GDM1 (cell line): ENCODE data around the gene SYCP2.
"Not testable (repeated sequence)": the region's sequence is repeated elsewhere in the genome, so short reads cannot be mapped to it uniquely, and the experiment has no call there.

Source experiments
- DNase-seq: peaks from one replicate; lab custom pipeline; 2025; lab: John Stamatoyannopoulos, UW

The SYCP2 gene

GRCh38 chr20:59933296-59933848 lies at the start of gene SYCP2:
Gene SYCP2, minus strand, starts transcription at chr20:59933637. Its CDS starts 11,224 bp downstream, at chr20:59922413.
- DNase-seq: peak; percentile 79

- DNase-seq: no peak
Observed at GRCh38 chr20:59983076-59983475, 49.6 kb upstream of the SYCP2 start.

GRCh38 chr20:59977086-59977485 lies 43.6 kb upstream of the SYCP2 start:
- no peak for DNase-seq

GRCh38 chr20:59976156-59976782 lies 42.8 kb upstream of the SYCP2 start:
- DNase-seq: no peak

DNA sequence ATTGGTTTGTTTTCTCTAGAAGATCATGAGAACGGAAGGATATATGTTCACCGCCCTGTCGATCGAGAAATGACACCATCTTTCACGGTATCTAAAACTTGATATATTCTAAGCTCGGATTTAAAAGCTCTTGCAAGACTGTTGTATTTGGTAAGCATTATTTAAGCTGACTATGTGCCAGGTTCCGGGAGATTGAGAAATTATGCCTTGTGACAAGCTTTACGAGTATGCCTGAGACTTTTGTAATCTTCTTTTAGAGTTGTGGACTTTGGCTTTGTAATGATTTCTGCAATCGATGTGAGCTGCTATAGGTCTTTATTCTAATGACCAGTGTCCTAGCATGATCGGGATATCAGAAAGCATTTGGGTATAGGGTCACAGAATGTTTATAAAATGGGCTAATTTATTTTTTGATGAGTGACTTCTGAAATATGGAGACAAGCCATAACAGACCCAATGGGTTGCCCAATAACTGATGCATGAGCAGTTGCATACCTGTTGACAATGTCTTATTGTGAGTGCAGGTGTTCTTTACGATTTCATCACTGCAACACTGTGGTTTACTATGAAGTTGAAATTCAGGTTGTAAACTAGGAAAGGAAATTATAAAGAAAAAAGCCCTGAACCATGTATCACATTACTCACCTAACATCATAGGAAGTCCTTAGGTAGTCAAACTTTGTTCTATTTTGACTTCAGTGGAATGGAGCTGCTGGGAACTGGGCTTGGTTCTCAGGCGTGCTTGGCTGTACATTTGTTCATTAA lies 38.8 kb upstream of the SYCP2 start:
- DNase-seq: no peak

- DNase-seq: no peak
Observed at GRCh38 chr20:59971428-59971827, 38.0 kb upstream of the SYCP2 start.

DNA sequence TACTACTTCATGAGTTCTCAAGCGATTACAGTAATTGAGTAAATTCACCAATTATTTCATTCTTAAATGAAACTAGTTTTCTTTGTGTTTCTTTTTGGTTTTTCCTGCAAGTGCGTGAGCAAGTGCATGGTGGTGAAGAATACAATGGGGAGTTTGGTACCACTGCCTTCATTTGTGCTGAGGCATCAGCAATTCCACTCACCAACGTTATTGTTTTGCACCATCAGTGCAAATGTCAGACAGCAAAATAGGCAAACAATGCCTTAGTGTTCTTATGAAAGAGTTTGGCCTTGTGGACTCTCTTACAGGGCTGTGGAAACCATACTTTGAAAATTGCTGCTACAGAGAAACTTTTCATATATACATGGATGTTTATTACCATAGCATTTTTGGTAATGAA lies 33.0 kb upstream of the SYCP2 start:
- no peak for DNase-seq

DNA sequence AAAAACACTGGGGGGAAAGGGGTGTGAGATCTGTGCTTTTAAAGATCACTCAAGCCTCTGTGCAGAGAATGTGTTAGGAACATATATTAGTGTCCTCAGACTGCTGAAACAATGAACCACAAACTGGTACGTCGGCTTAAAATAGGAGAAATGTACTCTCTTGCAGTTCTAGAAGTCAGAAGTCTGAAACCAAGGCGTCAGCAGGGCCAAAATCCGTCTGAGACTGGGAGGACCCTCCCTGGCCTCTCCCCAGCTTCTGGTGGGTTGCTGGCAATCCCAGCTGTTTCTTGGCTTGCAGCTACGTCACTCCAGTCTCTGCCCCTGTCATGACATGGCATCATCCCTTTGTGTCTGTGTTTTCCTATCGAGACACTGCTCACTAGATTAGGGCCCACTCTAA lies 28.7 kb upstream of the SYCP2 start:
- no peak for DNase-seq

DNA sequence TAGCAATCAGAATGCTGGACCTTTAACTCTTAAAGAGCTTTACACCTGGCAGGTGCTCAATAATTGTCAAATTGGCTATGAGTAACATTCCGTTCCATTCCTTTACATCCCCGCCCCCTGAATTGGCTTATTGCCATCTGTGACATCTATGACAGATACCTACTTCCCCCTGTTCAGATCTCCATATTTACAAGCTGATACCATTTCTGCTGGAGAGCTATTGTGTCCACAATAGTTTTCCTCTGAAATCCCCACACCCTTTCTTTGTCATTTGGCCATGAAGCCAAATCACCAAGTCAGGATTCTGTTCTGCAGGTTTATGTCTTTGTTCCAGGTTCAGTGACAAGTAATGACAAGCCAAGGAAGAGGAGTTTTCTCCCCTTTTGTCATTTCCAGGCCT lies 28.0 kb upstream of the SYCP2 start:
- no peak for DNase-seq

- DNase-seq: no peak
Observed at GRCh38 chr20:59958626-59959025, 25.2 kb upstream of the SYCP2 start.

DNA sequence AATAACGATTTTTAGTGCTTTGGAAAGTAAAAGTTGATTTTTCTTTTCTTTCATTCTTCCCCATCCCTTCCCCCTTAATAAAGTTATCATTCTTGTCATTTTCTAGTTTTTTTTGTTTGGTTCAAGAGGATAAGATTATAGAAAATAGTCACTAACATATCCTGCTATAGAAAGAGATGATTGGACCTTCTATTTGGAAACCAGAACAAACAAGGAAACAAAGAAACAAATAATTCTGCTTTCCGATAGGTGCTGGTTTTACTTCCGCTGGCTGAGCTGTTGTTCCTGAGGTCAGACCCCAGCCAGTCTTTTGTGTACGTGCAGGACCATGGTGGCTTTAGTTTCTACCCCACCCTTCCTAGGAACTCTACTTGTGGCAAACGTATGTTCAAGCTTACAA lies 24.7 kb upstream of the SYCP2 start, which contains the start of gene CDH26:
TSS of gene CDH26 (plus strand) at position 301 of the 400 bp plus-strand sequence. CDS start 304 bp downstream, outside the sequence.
- no peak for DNase-seq

- DNase-seq: not testable (repeated sequence)
Observed at GRCh38 chr20:59957568-59957967, 24.1 kb upstream of the SYCP2 start.

DNA sequence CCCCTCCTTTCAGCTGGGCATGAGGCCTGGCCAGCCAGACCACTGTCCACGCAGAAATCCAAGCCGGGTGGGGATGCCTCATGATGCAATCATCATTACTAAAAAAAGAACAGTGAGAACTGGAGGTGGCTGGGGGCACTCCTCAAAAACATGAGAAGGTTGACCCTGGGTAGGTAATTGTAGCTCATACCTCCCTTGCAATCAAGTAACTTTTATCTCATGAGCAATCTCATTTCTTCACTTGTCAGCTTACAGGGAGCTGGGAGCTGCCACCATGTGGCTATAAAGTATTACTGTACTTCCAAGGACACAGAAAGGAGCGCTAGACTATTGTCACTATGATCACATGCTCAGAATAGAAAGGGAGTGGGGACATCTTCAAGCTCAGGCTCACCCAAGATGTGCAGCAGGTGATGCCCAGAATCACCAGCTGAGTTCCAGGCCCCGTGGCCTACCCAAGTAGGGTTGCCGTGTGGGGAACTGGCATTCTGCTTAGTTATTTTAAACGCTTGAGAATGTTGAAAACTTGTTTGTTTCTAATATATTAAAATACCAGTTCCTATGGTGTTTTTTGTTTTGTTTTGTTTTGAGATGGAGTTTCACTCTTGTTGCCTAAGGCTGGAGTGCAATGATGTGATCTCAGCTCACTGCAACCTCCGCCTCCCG lies 21.8 kb upstream of the SYCP2 start:
- no peak for DNase-seq

DNA sequence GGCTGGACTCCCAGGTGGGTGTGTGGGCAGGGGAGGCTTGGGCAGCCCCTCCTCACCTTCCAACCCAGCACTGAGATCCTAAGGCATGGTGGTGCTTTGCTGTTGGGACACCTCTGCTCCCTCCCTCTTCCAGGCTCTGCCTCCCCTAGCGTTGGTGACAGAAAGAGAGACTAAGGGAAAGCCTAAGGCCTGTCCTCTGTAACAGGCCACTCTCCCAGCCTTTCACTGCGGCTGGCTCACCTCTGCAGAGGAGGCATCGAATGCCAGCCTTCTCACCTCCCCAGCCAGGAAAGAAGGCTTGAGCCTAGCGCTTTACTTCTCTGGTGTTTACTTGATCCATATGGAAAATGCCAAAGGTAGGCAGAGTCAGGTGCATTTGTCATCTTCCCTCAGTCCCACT lies 21.3 kb upstream of the SYCP2 start:
- DNase-seq: no peak

DNA sequence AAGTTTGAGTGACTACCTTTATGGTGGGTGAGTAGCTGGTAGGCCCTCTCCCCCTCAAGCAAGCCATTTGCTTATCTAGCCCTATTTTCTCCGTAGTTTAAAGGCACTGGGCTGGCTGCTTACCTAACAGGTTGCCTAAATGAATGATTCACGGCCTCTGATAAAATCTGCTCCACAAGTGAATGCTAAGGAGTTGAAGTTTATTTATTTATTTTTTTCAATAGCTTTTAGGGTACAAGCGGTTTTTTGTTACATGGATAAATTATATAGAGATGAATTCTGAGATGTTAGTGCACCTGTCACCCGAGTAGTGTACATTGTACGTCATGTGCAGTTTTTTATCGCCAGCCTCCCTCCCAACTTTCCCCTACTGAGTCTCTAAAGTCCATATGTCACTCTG lies 16.5 kb upstream of the SYCP2 start:
- no peak for DNase-seq

DNA sequence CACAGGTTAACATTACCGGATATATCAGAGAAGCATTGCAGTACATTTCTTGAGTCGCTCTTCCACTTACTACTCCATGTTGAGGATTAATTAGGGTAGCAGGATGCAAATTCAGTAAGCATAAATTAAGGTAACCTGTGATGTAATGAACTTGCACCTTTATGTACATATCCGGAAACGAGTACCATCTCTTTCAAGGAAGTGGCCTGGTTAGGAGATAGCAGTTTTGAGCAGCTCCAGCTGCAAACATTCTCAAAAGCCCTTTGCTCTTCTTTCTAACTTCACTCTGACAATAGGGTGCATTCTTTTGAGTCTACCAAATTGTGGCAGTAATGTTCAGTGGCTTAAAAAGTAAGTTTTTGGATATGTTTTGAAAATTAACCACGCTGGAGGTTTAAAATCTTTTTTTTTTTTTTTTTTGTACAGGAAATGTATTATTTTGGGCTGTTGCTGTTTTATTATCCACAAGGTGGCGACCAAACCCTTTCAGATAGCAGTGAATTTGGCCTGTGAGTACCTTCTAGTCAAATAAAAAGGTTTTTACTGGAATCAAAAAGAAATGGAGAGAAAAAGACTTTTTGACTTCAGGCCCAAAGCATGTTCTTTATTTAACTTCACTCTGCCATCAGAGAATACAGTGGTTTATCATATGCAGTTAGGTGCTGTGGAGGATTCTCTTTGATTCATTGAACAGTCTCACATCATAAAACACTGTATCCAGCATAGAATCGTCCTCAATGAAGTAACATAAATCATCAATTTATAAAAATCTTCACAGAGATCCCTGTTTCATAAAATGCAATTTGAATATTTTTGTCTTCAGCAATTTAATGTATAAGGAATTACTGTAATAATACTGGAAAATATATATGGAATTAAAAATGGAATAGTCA lies 15.6 kb upstream of the SYCP2 start:
- peak; percentile 27 for DNase-seq

GRCh38 chr20:59948212-59948611 lies 14.8 kb upstream of the SYCP2 start:
- no peak for DNase-seq

GRCh38 chr20:59947376-59947775 lies 13.9 kb upstream of the SYCP2 start:
- DNase-seq: no peak

- DNase-seq: no peak
Observed at GRCh38 chr20:59945731-59946130, 12.3 kb upstream of the SYCP2 start.

DNA sequence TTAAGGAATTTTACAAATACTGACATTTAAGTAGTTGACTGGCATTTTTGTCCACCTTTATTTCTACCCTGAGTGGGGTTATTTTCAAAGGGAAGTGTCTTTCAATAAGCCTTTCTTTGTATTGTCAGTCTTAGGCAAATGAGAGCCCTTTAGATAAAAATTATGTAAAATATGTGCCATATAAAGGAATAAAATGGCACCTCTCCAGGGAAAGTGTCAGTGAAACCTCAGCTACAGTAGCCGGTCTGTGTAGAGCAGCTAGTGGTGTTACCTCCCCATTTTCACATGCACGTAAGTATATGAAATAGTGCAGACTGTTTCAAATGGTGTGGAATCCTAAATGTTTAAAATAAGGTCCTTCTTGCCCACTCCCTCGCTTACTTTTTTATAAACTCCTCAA lies 11.7 kb upstream of the SYCP2 start:
- no peak for DNase-seq

- no peak for DNase-seq
Observed at GRCh38 chr20:59944726-59945125, 11.3 kb upstream of the SYCP2 start.

DNA sequence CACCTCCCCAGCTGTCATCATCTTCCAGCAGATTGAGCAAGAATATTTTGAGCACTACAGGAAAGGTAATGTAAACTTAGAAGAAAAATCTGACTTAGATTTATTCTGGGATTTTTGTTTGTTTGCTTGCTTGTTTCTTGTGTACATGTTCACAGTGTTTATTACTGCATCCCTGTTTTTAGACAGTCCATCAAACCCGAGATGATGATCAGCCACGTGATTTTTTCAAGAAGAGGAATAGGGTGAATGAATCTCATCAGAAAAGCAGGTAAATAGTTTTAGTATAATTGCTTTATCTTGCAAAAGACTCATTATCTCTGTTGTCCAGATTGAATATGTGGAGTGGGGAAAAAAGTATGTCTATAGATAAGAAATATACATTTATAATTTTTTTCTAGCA lies 8.8 kb upstream of the SYCP2 start:
- no peak for DNase-seq
